Breast epithelium (tissue), 3 donors: ENCODE measurements around the gene ACACB.

Experiments used
- POLR2A ChIP-seq: fragments of 450-650 bp; IDR thresholded peaks from one replicate; pipeline ENCODE4 v1.6.1; 2016; ENCODE audit warnings: antibody characterized with exemption, mild to moderate bottlenecking, moderate library complexity
- POLR2AphosphoS5 ChIP-seq, 3 donors: sonication (generic); formaldehyde crosslinking; IDR thresholded peaks; one replicate each; pipeline ENCODE4 v1.6.1; 2017; ENCODE audit warnings: antibody characterized with exemption in 3 of 3
- TF ChIP-seq, protein P1 (sequence below), 3 donors: fragments of 450-650 bp; IDR thresholded peaks; one replicate each; pipeline ENCODE4 v1.5.1; 2016 to 2017; ENCODE audit warnings: antibody characterized with exemption in 3 of 3, mild to moderate bottlenecking in 3 of 3, moderate library complexity in 3 of 3

- TF ChIP-seq, protein P1, sequence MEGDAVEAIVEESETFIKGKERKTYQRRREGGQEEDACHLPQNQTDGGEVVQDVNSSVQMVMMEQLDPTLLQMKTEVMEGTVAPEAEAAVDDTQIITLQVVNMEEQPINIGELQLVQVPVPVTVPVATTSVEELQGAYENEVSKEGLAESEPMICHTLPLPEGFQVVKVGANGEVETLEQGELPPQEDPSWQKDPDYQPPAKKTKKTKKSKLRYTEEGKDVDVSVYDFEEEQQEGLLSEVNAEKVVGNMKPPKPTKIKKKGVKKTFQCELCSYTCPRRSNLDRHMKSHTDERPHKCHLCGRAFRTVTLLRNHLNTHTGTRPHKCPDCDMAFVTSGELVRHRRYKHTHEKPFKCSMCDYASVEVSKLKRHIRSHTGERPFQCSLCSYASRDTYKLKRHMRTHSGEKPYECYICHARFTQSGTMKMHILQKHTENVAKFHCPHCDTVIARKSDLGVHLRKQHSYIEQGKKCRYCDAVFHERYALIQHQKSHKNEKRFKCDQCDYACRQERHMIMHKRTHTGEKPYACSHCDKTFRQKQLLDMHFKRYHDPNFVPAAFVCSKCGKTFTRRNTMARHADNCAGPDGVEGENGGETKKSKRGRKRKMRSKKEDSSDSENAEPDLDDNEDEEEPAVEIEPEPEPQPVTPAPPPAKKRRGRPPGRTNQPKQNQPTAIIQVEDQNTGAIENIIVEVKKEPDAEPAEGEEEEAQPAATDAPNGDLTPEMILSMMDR (IDR thresholded peaks at IDR 0.05), result no peak
- TF ChIP-seq POLR2AphosphoS5 (IDR thresholded peaks at IDR 0.05) (no peak), POLR2A (no peak)
Observed at GRCh38 chr12:109258607-109259544, 142.5 kb downstream of the ACACB start.
